HEK293T (cell line): ENCODE measurements around the gene WNT3A.
"Not testable (repeated sequence)": the region's sequence is repeated elsewhere in the genome, so short reads cannot be mapped to it uniquely, and the experiment has no call there.

Experiments
- FOXA1 ChIP-seq: fragments of 450-650 bp; IDR thresholded peaks from 2 replicates; pipeline ENCODE4 v1.6.1; 2016; ENCODE audit warnings: mild to moderate bottlenecking
- LEF1 ChIP-seq: fragments of 450-650 bp; IDR thresholded peaks from 2 replicates; pipeline ENCODE4 v1.6.1; 2017; ENCODE audit warnings: mild to moderate bottlenecking, borderline replicate concordance

- not testable (repeated sequence) for TF ChIP-seq LEF1, FOXA1
Observed at GRCh38 chr1:227971216-227971615, 35.6 kb upstream of the WNT3A start.
